GM18870 (cell line): ENCODE data around the gene FASTK.

Experiments used
- ATAC-seq: cut with Tn5 transposase; IDR thresholded peaks from one replicate; pipeline ENCODE4 v1.9.1; 2021; ENCODE audit warnings: moderate library complexity; ENCODE audit not compliant: unreplicated experiment

Gene FASTK

GRCh38 chr7:151118108-151119054 is 37.8 kb upstream of the FASTK start:
- ATAC-seq: no peak

GRCh38 chr7:151117565-151117964 is 37.0 kb upstream of the FASTK start:
- no peak for ATAC-seq

GRCh38 chr7:151116603-151117440 is 36.2 kb upstream of the FASTK start:
- ATAC-seq: no peak

- no peak for ATAC-seq
These were observed 35.3 kb upstream of the FASTK start for GRCh38 chr7:151115836-151116418.

- ATAC-seq: no peak
These were observed 34.7 kb upstream of the FASTK start for GRCh38 chr7:151115121-151115835.

- ATAC-seq: no peak
These were observed 33.8 kb upstream of the FASTK start for GRCh38 chr7:151114151-151115090.

- no peak for ATAC-seq
These were observed 32.9 kb upstream of the FASTK start for GRCh38 chr7:151113344-151114150.

GRCh38 chr7:151110941-151111645 is 30.5 kb upstream of the FASTK start:
- no peak for ATAC-seq

GRCh38 chr7:151110236-151110940 is 29.8 kb upstream of the FASTK start:
- ATAC-seq: no peak

- ATAC-seq: no peak
These were observed 28.8 kb upstream of the FASTK start for GRCh38 chr7:151109094-151110048.

- ATAC-seq: no peak
These were observed 27.3 kb upstream of the FASTK start for GRCh38 chr7:151107882-151108281.

GRCh38 chr7:151104411-151105235 is 24.0 kb upstream of the FASTK start:
- ATAC-seq: no peak

GRCh38 chr7:151103973-151104372 is 23.4 kb upstream of the FASTK start:
- ATAC-seq: no peak

- ATAC-seq: no peak
These were observed 22.4 kb upstream of the FASTK start for GRCh38 chr7:151102991-151103390.

GRCh38 chr7:151101621-151102396 is 21.2 kb upstream of the FASTK start:
- no peak for ATAC-seq
